GM23338 (cell line): ENCODE measurements around the gene POU2F3. TPM values are rescaled to one million over a fixed set of nuclear protein-coding genes. Genes with fewer than 3 reads are reported as not detected.

Source experiments
- ATAC-seq: fragments of 200-7000 bp; cut with Tn5 transposase; 3 replicates; pipeline ENCODE4 v1.9.1; 2020
- DNase-seq: peaks from one replicate; pipeline ENCODE4 v3.0.0-alpha.2; 2015; ENCODE audit warnings: low spot score
- H2AFZ ChIP-seq: fragments of 200-600 bp; sonication (generic); 2 replicates; pipeline ENCODE4 v1.8.0; 2016; ENCODE audit warnings: antibody characterized with exemption, mild to moderate bottlenecking, moderate library complexity
- H3F3A ChIP-seq: fragments of 200-600 bp; sonication (generic); replicated peaks from 2 replicates; pipeline ENCODE4 v1.8.0; 2017; ENCODE audit warnings: antibody characterized with exemption, mixed run types, low read depth
- H3K27ac ChIP-seq: fragments of 200-600 bp; sonication (generic); 2 replicates; pipeline ENCODE4 v1.6.1; 2016; ENCODE audit warnings: low read depth
- H3K27me3 ChIP-seq: fragments of 200-600 bp; sonication (generic); 2 replicates; pipeline ENCODE4 v1.8.0; 2016; ENCODE audit warnings: mild to moderate bottlenecking, mixed run types, moderate library complexity; ENCODE audit not compliant: insufficient read depth
- H3K36me3 ChIP-seq: fragments of 200-600 bp; sonication (generic); 2 replicates; pipeline ENCODE4 v1.8.0; 2016; ENCODE audit warnings: mild to moderate bottlenecking; ENCODE audit not compliant: insufficient read depth
- H3K4me1 ChIP-seq: fragments of 200-600 bp; sonication (generic); 2 replicates; pipeline ENCODE4 v1.8.0; 2016; ENCODE audit warnings: mild to moderate bottlenecking, moderate library complexity; ENCODE audit not compliant: insufficient read depth
- H3K4me2 ChIP-seq: fragments of 200-600 bp; sonication (generic); 2 replicates; pipeline ENCODE4 v1.7.1; 2017; ENCODE audit warnings: mixed run types
- H3K4me3 ChIP-seq: fragments of 200-600 bp; sonication (generic); 2 replicates; pipeline ENCODE4 v1.6.1; 2016; ENCODE audit warnings: mixed run types
- H3K79me2 ChIP-seq: fragments of 200-600 bp; sonication (generic); replicated peaks from 2 replicates; pipeline ENCODE4 v1.8.0; 2017; ENCODE audit warnings: mild to moderate bottlenecking; ENCODE audit not compliant: insufficient read depth
- H3K9me2 ChIP-seq: fragments of 200-600 bp; sonication (generic); 2 replicates; pipeline ENCODE4 v1.8.0; 2017; ENCODE audit not compliant: insufficient read depth
- H4K20me1 ChIP-seq: fragments of 200-600 bp; sonication (generic); replicated peaks from 2 replicates; pipeline ENCODE4 v1.8.0; 2017; ENCODE audit warnings: mild to moderate bottlenecking; ENCODE audit not compliant: insufficient read depth
- H3K27ac Mint-ChIP-seq: 2 replicates; pipeline ENCODE4 v1.8.0; 2020; ENCODE audit warnings: inconsistent platforms, mild to moderate bottlenecking, moderate library complexity, mixed read lengths
- H3K27me3 Mint-ChIP-seq: 3 replicates; pipeline ENCODE4 v1.8.0; 2022; ENCODE audit warnings: low read depth, mild to moderate bottlenecking, moderate library complexity, mixed read lengths, inconsistent platforms; ENCODE audit not compliant: insufficient read depth, poor library complexity
- H3K36me3 Mint-ChIP-seq: 3 replicates; pipeline ENCODE4 v1.8.0; 2021; ENCODE audit warnings: low read depth, mild to moderate bottlenecking, inconsistent platforms, moderate library complexity, mixed read lengths
- H3K4me1 Mint-ChIP-seq: 3 replicates; pipeline ENCODE4 v1.8.0; 2020; ENCODE audit warnings: mild to moderate bottlenecking, inconsistent platforms, mixed read lengths
- H3K4me3 Mint-ChIP-seq: 3 replicates; pipeline ENCODE4 v1.8.0; 2021; ENCODE audit warnings: moderate library complexity, mild to moderate bottlenecking, inconsistent platforms, mixed read lengths
- H3K9me3 Mint-ChIP-seq: 3 replicates; pipeline ENCODE4 v1.8.0; 2020; ENCODE audit warnings: moderate library complexity, mild to moderate bottlenecking, inconsistent platforms, mixed read lengths
- CTCF ChIP-seq, 2 experiments: fragments of 200-600 bp in 1 of 2; sonication (generic) in 1 of 2; conservative IDR thresholded peaks; 2 replicates each; pipeline versions ENCODE4 v1.5.1 to v1.6.1; 2016 to 2017; ENCODE audit warnings: antibody characterized with exemption in 2 of 2, low read depth in 2 of 2, mild to moderate bottlenecking in 2 of 2, moderate library complexity in 1 of 2
- ETS1 ChIP-seq: IDR thresholded peaks from 2 replicates; pipeline ENCODE4 v1.6.1; 2016; ENCODE audit warnings: antibody characterized with exemption
- EZH2 ChIP-seq: fragments of 200-600 bp; sonication (generic); IDR thresholded peaks from one replicate; pipeline ENCODE4 v1.8.0; 2017; ENCODE audit warnings: antibody characterized with exemption, mild to moderate bottlenecking, low read depth; ENCODE audit not compliant: unreplicated experiment
- NANOG ChIP-seq: IDR thresholded peaks from 2 replicates; pipeline ENCODE4 v1.6.1; 2016; ENCODE audit warnings: antibody characterized with exemption, borderline replicate concordance
- POLR2AphosphoS5 ChIP-seq: IDR thresholded peaks from 2 replicates; pipeline ENCODE4 v1.6.1; 2016; ENCODE audit warnings: antibody characterized with exemption, low read depth
- REST ChIP-seq: IDR thresholded peaks from one replicate; pipeline ENCODE4 v1.6.1; 2018; ENCODE audit warnings: antibody characterized with exemption; ENCODE audit not compliant: unreplicated experiment
- STAT1 ChIP-seq: IDR thresholded peaks from one replicate; pipeline ENCODE4 v1.6.1; 2016; ENCODE audit warnings: antibody characterized with exemption; ENCODE audit not compliant: unreplicated experiment
- ZNF114 ChIP-seq: fragments of 250-450 bp; sonication (Bioruptor Pico); IDR thresholded peaks from 2 replicates; pipeline ENCODE4 v1.5.0; 2020; ENCODE audit warnings: mild to moderate bottlenecking, moderate library complexity
- long read RNA-seq: library from polyadenylated mRNA; unstranded; transcript quantifications from one replicate; pipeline ENCODE4 v2.0.0, GENCODE V29; 2020; ENCODE audit not compliant: unreplicated experiment
- polyA plus RNA-seq: library from polyadenylated mRNA; unstranded; fragments of >200 nt; fragmentation: Nextera tagmentation; extraction: Ambion mirVana; gene quantifications from 2 replicates; pipeline ENCODE4 v1.2.1, GENCODE V29; 2016
- total RNA-seq: library from RNA; depleted of rRNA; stranded (reverse); fragments of >200 nt; shearing (Covaris generic); gene quantifications from 2 replicates; pipeline ENCODE4 v1.2.3, GENCODE V29; 2014; rRNA removed

Gene POU2F3
- total RNA-seq: 0.45 and 1.1 TPM in 2 replicates
- 0.79 and 1.4 TPM in 2 replicates for polyA plus RNA-seq
- long read RNA-seq, partial matches to known transcripts: 1 of 1 reads
- long read RNA-seq, other reads (novel, unspliced or antisense): 0 of 1 reads

GRCh38 chr11:120239713-120240640, at the start of gene POU2F3:
Gene POU2F3 (plus strand): TSS chr11:120240140. CDS start chr11:120240344, 204 bp downstream.
- peaks cover 45% of the 10 kb centered on the region for H3K27me3 ChIP-seq
- Mint-ChIP-seq H3K4me3 (peak within 1 kb of the TSS; percentile 68), H3K4me1 (peaks cover 31% of the 10 kb centered on the region), H3K36me3 (no peaks in the 10 kb centered on the region; the same call in 2 of the 3 replicates), H3K27ac (no peak within 1 kb of the TSS), H3K9me3 (no peaks in the 10 kb centered on the region), H3K27me3 (peaks cover 36% of the 10 kb centered on the region)
- no peaks in the 10 kb centered on the region for H3K9me2 ChIP-seq
- H3K79me2 ChIP-seq: no peaks in the 10 kb centered on the region
- H3K4me3 ChIP-seq: peak within 1 kb of the TSS; percentile 63
- no peaks in the 10 kb centered on the region for H3F3A ChIP-seq
- TF ChIP-seq CTCF (conservative IDR thresholded peaks at IDR 0.05; ENCODE audit: low read depth in 2 of 2): peak; percentile 63 to 72
- TF ChIP-seq REST: no peak
- DNase-seq (peak; percentile 70), ATAC-seq (peak; percentile 57)
- no peak within 1 kb of the TSS for H3K27ac ChIP-seq
- H3K4me1 ChIP-seq: peaks cover 16% of the 10 kb centered on the region
- H3K4me2 ChIP-seq: peak within 1 kb of the TSS; percentile 97
- H3K36me3 ChIP-seq: no peaks in the 10 kb centered on the region
- H4K20me1 ChIP-seq: no peaks in the 10 kb centered on the region
- H2AFZ ChIP-seq: peak within 1 kb of the TSS; percentile 80; the same call in 1 of the 2 replicates

- Histone ChIP-seq H3F3A (no peaks in the 10 kb centered on the region), H2AFZ (no peak overlapping the region), H3K4me3 (no peak overlapping the region), H3K79me2 (no peaks in the 10 kb centered on the region), H3K27me3 (peaks cover 4% of the 10 kb centered on the region; the same call in 1 of the 2 replicates), H3K4me1 (peaks cover 4% of the 10 kb centered on the region; the same call in 1 of the 2 replicates), H3K27ac (no peak overlapping the region), H3K4me2 (no peak overlapping the region), H3K36me3 (no peaks in the 10 kb centered on the region), H4K20me1 (no peaks in the 10 kb centered on the region), H3K9me2 (no peaks in the 10 kb centered on the region)
- Mint-ChIP-seq H3K4me1 (peaks cover 29% of the 10 kb centered on the region), H3K9me3 (peaks cover 4% of the 10 kb centered on the region; the same call in 1 of the 3 replicates), H3K4me3 (no peak overlapping the region), H3K27ac (no peak overlapping the region), H3K27me3 (peaks cover 35% of the 10 kb centered on the region), H3K36me3 (no peaks in the 10 kb centered on the region)
- TF ChIP-seq STAT1: no peak
- no peak for TF ChIP-seq EZH2
- TF ChIP-seq POLR2AphosphoS5: no peak
- no peak for TF ChIP-seq ZNF114 (CRISPR knock-in tag)
- TF ChIP-seq NANOG: no peak
- no peak for TF ChIP-seq ETS1
- no peak for TF ChIP-seq CTCF (conservative IDR thresholded peaks at IDR 0.05; ENCODE audit: low read depth in 2 of 2)
- DNase-seq (no peak), ATAC-seq (no peak)
These were observed 48.9 kb upstream of the POU2F3 start for GRCh38 chr11:120191058-120191457.
